ENCODE results near the gene BCL2L11.

BCL2L11 gene

GRCh38 chr2:111173338-111173737 lies 52.6 kb downstream of the BCL2L11 start:
- FAIRE-seq (no peak), DNase-seq (ENCODE audit: insufficient read length, low spot score) (no peak)
- TF ChIP-seq POLR2AphosphoS5 (IDR thresholded peaks at IDR 0.05; ENCODE audit: low read depth, low read length) (no peak), TAF1 (IDR thresholded peaks at IDR 0.05; ENCODE audit: low read depth, low read length) (no peak), POU2F2 (IDR thresholded peaks at IDR 0.05; ENCODE audit: low read depth, low read length) (no peak), POLR2A (IDR thresholded peaks at IDR 0.05; ENCODE audit: low read depth, low read length) (no peak), SPI1 (IDR thresholded peaks at IDR 0.05; ENCODE audit: low read depth, low read length) (no peak), PAX5 (IDR thresholded peaks at IDR 0.05; ENCODE audit: insufficient read depth, low read length, severe bottlenecking) (no peak)

DNA sequence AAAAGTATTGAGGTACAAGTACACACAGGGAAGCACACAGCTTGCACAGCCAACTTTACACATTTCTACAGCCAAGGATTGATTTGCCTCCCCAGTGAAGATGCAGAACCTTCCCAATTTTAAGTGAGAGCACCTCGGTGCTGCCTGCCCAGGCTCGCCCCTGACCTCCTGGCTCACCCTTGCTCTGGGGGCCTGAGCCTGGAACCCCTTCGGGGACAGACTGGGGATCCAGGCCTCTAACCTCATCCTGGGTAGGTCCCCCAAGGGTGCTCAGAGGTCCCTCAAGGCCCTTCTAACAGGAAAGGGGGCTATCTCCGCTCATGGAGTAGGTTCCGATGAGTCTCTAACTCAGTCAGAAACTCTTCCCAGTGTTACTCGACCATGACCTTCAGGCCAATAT lies 53.1 kb downstream of the BCL2L11 start:
- TF ChIP-seq POU2F2 (IDR thresholded peaks at IDR 0.05; ENCODE audit: low read depth, low read length) (no peak), PAX5 (IDR thresholded peaks at IDR 0.05; ENCODE audit: insufficient read depth, low read length, severe bottlenecking) (no peak), POLR2AphosphoS5 (IDR thresholded peaks at IDR 0.05; ENCODE audit: low read depth, low read length) (no peak), SPI1 (IDR thresholded peaks at IDR 0.05; ENCODE audit: low read depth, low read length) (no peak), POLR2A (IDR thresholded peaks at IDR 0.05; ENCODE audit: low read depth, low read length) (no peak), TAF1 (IDR thresholded peaks at IDR 0.05; ENCODE audit: low read depth, low read length) (no peak)
- no peak for FAIRE-seq
- no peak for DNase-seq (ENCODE audit: insufficient read length, low spot score)

DNA sequence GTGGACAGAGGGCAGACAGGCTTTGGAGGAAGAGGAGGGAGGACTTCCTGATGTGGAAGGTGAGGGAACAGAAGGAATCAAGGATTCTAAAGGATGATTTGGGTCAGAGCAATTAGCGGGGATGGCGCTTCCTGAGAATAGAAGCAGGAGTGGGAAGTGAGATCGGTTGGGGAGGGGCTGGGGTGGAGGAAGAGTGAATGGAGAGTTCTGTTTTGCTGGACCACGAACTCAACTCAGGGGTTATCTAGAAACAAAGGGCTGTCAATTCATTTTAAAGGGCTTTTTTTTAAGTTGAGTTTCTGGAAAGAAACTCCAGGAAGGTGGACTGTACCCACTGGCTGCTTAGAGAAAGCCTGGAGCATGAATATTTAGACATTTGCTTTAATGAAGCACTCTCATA lies 54.9 kb downstream of the BCL2L11 start:
- TF ChIP-seq TAF1 (IDR thresholded peaks at IDR 0.05; ENCODE audit: low read depth, low read length) (no peak), SPI1 (IDR thresholded peaks at IDR 0.05; ENCODE audit: low read depth, low read length) (no peak), POLR2AphosphoS5 (IDR thresholded peaks at IDR 0.05; ENCODE audit: low read depth, low read length) (no peak), PAX5 (IDR thresholded peaks at IDR 0.05; ENCODE audit: insufficient read depth, low read length, severe bottlenecking) (no peak), POLR2A (IDR thresholded peaks at IDR 0.05; ENCODE audit: low read depth, low read length) (no peak), POU2F2 (IDR thresholded peaks at IDR 0.05; ENCODE audit: low read depth, low read length) (no peak)
- DNase-seq (ENCODE audit: insufficient read length, low spot score) = no peak
- FAIRE-seq = no peak

- TF ChIP-seq POU2F2 (IDR thresholded peaks at IDR 0.05; ENCODE audit: low read depth, low read length) (no peak), POLR2A (IDR thresholded peaks at IDR 0.05; ENCODE audit: low read depth, low read length) (no peak), PAX5 (IDR thresholded peaks at IDR 0.05; ENCODE audit: insufficient read depth, low read length, severe bottlenecking) (no peak), TAF1 (IDR thresholded peaks at IDR 0.05; ENCODE audit: low read depth, low read length) (no peak), POLR2AphosphoS5 (IDR thresholded peaks at IDR 0.05; ENCODE audit: low read depth, low read length) (no peak), SPI1 (IDR thresholded peaks at IDR 0.05; ENCODE audit: low read depth, low read length) (no peak)
- DNase-seq (ENCODE audit: insufficient read length, low spot score) = no peak
- no peak for FAIRE-seq
These were observed 55.7 kb downstream of the BCL2L11 start for GRCh38 chr2:111176388-111176787.

GRCh38 chr2:111176867-111177266 lies 56.2 kb downstream of the BCL2L11 start:
- DNase-seq (ENCODE audit: insufficient read length, low spot score) (no peak), FAIRE-seq (no peak)
- TF ChIP-seq POU2F2 (IDR thresholded peaks at IDR 0.05; ENCODE audit: low read depth, low read length) = no peak
- no peak for TF ChIP-seq TAF1 (IDR thresholded peaks at IDR 0.05; ENCODE audit: low read depth, low read length)
- no peak for TF ChIP-seq POLR2A (IDR thresholded peaks at IDR 0.05; ENCODE audit: low read depth, low read length)
- no peak for TF ChIP-seq POLR2AphosphoS5 (IDR thresholded peaks at IDR 0.05; ENCODE audit: low read depth, low read length)
- no peak for TF ChIP-seq PAX5 (IDR thresholded peaks at IDR 0.05; ENCODE audit: insufficient read depth, low read length, severe bottlenecking)
- TF ChIP-seq SPI1 (IDR thresholded peaks at IDR 0.05; ENCODE audit: low read depth, low read length) = no peak

GRCh38 chr2:111178296-111178695 lies 57.6 kb downstream of the BCL2L11 start:
- FAIRE-seq = no peak
- TF ChIP-seq PAX5 (IDR thresholded peaks at IDR 0.05; ENCODE audit: insufficient read depth, low read length, severe bottlenecking) (no peak), POLR2AphosphoS5 (IDR thresholded peaks at IDR 0.05; ENCODE audit: low read depth, low read length) (no peak), POLR2A (IDR thresholded peaks at IDR 0.05; ENCODE audit: low read depth, low read length) (no peak), TAF1 (IDR thresholded peaks at IDR 0.05; ENCODE audit: low read depth, low read length) (no peak), POU2F2 (IDR thresholded peaks at IDR 0.05; ENCODE audit: low read depth, low read length) (no peak), SPI1 (IDR thresholded peaks at IDR 0.05; ENCODE audit: low read depth, low read length) (no peak)

DNA sequence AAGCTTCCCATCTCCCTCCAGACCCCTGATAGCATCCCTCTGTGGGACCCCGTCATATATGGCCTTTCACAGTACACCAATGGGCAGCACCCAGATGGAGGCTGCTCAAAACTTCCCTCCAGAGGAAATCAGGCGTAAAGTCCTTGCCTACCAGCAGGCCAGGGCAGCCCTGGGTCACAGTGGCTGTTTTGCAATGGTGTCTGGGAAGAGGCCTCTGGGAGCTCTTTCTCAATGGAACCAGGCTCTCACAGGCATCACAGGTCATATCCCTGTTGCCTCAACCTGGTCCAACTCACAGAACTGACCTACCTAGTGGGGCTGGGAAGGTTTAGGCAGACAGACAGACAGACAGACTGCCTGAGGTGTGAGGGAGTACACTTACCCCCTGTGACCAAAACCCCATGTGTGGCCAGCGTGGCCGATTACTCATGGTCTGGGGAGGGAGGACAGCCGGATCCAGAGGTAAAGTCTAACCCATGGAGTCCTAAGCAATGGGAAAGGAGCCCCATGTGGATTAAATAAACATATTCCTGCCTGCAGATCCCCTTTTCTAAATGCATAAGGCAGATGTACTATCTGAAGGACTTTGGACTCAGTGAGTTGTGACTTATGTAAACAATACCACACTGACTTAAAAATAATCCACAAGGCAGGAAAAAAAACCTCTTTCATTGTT lies 58.2 kb downstream of the BCL2L11 start:
- FAIRE-seq = no peak
- DNase-seq (ENCODE audit: insufficient read length, low spot score) = no peak
- TF ChIP-seq POU2F2 (IDR thresholded peaks at IDR 0.05; ENCODE audit: low read depth, low read length) (no peak), TAF1 (IDR thresholded peaks at IDR 0.05; ENCODE audit: low read depth, low read length) (no peak), POLR2AphosphoS5 (IDR thresholded peaks at IDR 0.05; ENCODE audit: low read depth, low read length) (no peak), SPI1 (IDR thresholded peaks at IDR 0.05; ENCODE audit: low read depth, low read length) (no peak), POLR2A (IDR thresholded peaks at IDR 0.05; ENCODE audit: low read depth, low read length) (no peak), PAX5 (IDR thresholded peaks at IDR 0.05; ENCODE audit: insufficient read depth, low read length, severe bottlenecking) (no peak)

More at GRCh38 chr2:111178296-111178695, 57.6 kb downstream of the BCL2L11 start:
- DNase-seq (ENCODE audit: insufficient read length, low spot score) = no peak

- no peak for TF ChIP-seq POLR2A (IDR thresholded peaks at IDR 0.05; ENCODE audit: low read depth, low read length)
- TF ChIP-seq PAX5 (IDR thresholded peaks at IDR 0.05; ENCODE audit: insufficient read depth, low read length, severe bottlenecking) = no peak
- TF ChIP-seq POU2F2 (IDR thresholded peaks at IDR 0.05; ENCODE audit: low read depth, low read length) = no peak
- no peak for TF ChIP-seq POLR2AphosphoS5 (IDR thresholded peaks at IDR 0.05; ENCODE audit: low read depth, low read length)
- TF ChIP-seq TAF1 (IDR thresholded peaks at IDR 0.05; ENCODE audit: low read depth, low read length) = no peak
- TF ChIP-seq SPI1 (IDR thresholded peaks at IDR 0.05; ENCODE audit: low read depth, low read length) = no peak
- DNase-seq (ENCODE audit: insufficient read length, low spot score) (no peak), FAIRE-seq (no peak)
These were observed 61.4 kb downstream of the BCL2L11 start for GRCh38 chr2:111182121-111182520.

DNA sequence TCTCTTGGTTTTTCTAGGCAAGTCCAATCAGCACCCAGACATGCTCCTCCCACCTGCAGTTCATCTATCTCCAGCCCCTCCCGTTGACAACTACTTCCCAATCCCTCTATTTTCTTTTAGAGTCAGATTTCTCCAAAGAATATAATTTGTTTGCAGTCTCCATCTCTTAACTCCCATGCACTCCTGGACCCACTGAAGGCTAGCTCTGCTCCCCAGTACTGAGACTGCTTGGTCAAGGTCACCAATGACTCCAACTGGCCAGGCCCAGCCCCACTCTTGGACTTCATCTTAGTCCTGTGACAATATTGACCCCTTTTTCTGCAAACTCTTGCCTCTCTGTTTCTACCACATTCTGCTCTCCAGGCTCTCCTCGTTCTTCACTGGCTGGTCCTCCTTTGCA lies 62.0 kb downstream of the BCL2L11 start:
- TF ChIP-seq POLR2AphosphoS5 (IDR thresholded peaks at IDR 0.05; ENCODE audit: low read depth, low read length) = no peak
- no peak for TF ChIP-seq PAX5 (IDR thresholded peaks at IDR 0.05; ENCODE audit: insufficient read depth, low read length, severe bottlenecking)
- TF ChIP-seq TAF1 (IDR thresholded peaks at IDR 0.05; ENCODE audit: low read depth, low read length) = no peak
- TF ChIP-seq POLR2A (IDR thresholded peaks at IDR 0.05; ENCODE audit: low read depth, low read length) = no peak
- FAIRE-seq = no peak
- DNase-seq (ENCODE audit: insufficient read length, low spot score) = no peak

Measured in GM12891 (cell line).